Measurements from ENCODE around the gene DNAJA3.

DNAJA3 gene

DNA sequence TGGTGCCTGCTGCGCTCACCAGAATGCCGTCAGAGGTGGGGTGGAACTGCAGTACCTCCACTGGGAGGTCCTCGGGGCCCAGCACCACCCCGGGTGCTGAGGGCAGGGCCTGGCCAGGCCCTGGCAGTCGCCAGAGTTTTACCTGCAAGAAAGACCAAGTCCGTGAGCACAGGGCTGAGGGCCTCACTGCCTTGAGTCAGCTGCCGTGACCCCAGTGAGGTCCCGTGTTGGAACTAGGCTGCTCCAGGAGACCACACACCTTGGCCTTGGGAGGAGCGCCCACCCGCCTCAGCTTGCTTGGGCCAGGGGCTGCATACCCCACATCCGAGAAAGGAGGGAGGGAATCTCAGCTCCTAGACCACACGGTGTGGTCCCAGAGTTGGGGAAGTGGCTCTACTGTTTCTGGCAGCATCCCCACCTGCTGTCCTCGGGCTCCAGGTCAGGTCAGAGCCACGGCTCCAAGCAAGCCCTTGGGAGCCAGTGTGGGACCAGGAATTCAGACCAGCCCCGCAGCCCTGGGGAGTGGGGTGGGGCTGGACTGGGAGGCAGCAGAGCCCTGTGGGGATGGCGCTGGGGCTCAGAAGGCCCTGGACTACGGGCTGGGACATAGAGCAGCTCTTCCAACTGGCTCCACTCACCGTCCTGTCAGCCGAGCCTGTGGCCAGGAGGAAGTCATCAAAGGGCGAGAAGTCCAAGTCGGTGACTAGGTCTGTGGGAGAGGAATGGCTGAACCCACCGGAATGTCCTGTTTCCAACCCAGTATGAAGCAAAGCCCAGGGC lies 17.9 kb upstream of the DNAJA3 start:
- no peak for DNase-seq

DNA sequence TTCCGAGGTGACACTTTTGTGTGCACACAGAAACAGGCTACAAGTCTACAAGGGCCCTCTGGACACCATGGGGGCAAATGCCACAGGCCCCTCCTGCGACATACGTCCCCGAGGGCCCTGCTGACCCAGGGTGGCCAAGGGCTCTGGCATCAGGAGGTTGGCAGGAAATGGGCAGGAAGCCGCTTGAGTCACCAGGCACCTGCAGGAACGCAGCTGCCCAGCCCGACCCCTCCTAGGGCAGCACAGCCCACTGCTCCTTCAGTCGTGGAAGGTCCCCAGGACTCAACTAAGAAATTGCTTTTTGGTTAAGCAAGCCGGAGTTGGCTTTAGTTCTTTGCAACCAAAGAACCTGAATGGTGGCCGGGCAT lies 17.4 kb upstream of the DNAJA3 start:
- peak in 1 of 5 experiments; percentile 2 for DNase-seq

GRCh38 chr16:4409081-4409932 lies 16.4 kb upstream of the DNAJA3 start:
- peak in 2 of 5 experiments; percentile 12 to 20 for DNase-seq

- DNase-seq = peak in 1 of 5 experiments; percentile 52
These were observed 15.2 kb upstream of the DNAJA3 start for GRCh38 chr16:4410335-4411075.

- no peak for DNase-seq
These were observed 14.0 kb upstream of the DNAJA3 start for GRCh38 chr16:4411684-4412083.

GRCh38 chr16:4412159-4412558 lies 13.5 kb upstream of the DNAJA3 start:
- DNase-seq = no peak

- DNase-seq = no peak
These were observed 12.8 kb upstream of the DNAJA3 start for GRCh38 chr16:4412854-4413253.

GRCh38 chr16:4414187-4414917 lies 11.3 kb upstream of the DNAJA3 start:
- peak; percentile 42 to 98 (median 79) for DNase-seq

GRCh38 chr16:4415538-4416199 lies 10.0 kb upstream of the DNAJA3 start:
- peak; percentile 31 to 80 (median 54) for DNase-seq

- peak; percentile 96 to 100 (median 99) for DNase-seq
These were observed 9.3 kb upstream of the DNAJA3 start, which contains the start of gene CORO7 for GRCh38 chr16:4416200-4417032. CORO7 (minus strand) TSS chr16:4416596; CDS start chr16:4416518, 78 bp downstream.

- DNase-seq = no peak
These were observed 6.2 kb upstream of the DNAJA3 start for GRCh38 chr16:4419402-4419959.

DNA sequence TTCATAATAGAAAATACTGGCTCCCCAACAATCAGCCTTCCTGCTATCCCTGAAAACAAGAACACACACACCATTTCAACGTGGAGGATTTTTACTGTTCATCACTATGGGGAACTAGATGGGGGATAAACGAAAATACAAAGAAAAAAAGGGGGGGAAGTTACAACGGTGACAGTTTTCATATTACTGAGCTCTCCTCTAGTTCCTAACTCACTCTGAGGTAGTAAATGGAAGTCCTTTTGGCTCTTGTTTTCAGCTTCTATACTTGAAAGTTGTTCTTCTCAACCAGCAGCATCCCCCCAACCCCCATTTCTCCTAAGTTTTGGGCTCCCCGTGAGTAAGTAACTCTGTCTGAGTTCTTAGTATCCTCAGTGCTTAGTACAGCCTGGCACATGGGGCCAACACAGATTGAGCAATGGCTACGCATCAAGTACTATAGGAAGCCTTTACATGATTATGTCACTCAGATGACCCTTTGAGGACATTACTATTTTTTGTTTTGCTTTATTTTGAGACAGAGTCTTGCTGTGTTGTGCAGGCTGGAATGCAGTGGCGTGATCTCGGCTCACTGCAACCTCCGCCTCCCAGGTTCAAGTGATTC lies 5.1 kb upstream of the DNAJA3 start:
- DNase-seq = no peak

GRCh38 chr16:4426021-4426684 lies 485 bp downstream of the DNAJA3 start:
- DNase-seq = peak in 1 of 5 experiments; percentile 20

DNA sequence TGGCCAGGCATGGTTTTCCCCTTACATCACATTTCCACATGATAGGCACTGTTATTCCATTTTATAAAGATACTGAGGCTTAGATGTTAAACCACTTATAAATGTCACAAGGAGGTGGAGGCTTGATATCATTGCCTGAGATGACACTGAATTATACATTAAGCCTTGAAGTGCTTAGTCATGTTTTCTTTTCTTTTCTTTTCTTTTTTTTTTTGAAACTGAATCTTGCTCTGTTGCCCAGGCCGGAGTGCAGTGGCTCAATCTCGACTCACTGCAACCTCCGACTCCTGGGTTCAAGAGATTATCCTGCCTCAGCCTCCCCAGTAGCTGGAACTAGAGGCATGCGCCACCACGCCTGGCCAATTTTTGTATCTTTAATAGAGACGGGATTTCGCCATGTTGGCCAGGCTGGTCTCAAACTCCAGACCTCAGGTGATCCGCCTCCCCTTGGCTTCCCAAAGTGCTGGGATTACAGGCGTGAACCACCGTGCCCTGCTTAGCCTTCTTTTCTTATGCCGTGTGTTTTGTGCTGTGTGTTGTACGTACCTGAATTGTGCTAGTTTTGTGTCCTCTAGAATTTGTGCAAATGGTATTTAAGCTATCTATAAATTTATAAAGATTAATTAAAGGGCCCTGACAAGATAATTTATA lies 1.2 kb downstream of the DNAJA3 start:
- no peak for DNase-seq

GRCh38 chr16:4428500-4428899 lies 2.8 kb downstream of the DNAJA3 start:
- DNase-seq = no peak

- no peak for DNase-seq
These were observed 5.4 kb downstream of the DNAJA3 start for GRCh38 chr16:4431023-4431422.

GRCh38 chr16:4433228-4433627 lies 7.6 kb downstream of the DNAJA3 start:
- no peak for DNase-seq

GRCh38 chr16:4433914-4434787 lies 8.5 kb downstream of the DNAJA3 start:
- DNase-seq = no peak
